ENCODE measurements around the gene GCGR.
A peak's percentile ranks its signal among the peaks of the same experiment; 100 is the strongest.

The GCGR gene

DNA sequence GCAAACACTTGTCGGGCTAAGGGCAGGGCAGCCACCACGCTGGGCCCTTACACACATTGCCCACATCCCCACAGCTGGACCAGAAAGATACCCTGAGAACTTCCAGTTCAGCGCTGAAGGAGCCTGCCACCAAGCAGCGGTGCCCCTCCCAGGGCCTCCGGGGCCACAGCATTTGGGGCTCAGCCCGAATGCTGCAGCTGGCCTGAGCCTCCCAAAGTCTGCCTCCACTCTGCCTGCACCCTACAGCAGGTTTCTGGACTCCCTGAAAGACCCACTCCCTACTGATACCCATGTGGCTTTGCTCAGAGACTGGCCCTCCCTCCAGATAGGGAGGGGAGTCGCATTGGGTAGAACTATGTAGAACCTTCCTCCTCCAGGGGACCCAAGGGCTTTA, 27.6 kb downstream of the GCGR start:
- no peak for TF ChIP-seq EZH2 (IDR thresholded peaks at IDR 0.05; ENCODE audit: borderline replicate concordance, low read length)
- TF ChIP-seq, protein P1, sequence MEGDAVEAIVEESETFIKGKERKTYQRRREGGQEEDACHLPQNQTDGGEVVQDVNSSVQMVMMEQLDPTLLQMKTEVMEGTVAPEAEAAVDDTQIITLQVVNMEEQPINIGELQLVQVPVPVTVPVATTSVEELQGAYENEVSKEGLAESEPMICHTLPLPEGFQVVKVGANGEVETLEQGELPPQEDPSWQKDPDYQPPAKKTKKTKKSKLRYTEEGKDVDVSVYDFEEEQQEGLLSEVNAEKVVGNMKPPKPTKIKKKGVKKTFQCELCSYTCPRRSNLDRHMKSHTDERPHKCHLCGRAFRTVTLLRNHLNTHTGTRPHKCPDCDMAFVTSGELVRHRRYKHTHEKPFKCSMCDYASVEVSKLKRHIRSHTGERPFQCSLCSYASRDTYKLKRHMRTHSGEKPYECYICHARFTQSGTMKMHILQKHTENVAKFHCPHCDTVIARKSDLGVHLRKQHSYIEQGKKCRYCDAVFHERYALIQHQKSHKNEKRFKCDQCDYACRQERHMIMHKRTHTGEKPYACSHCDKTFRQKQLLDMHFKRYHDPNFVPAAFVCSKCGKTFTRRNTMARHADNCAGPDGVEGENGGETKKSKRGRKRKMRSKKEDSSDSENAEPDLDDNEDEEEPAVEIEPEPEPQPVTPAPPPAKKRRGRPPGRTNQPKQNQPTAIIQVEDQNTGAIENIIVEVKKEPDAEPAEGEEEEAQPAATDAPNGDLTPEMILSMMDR (IDR thresholded peaks at IDR 0.05; ENCODE audit: low read length), result no peak
- Histone ChIP-seq H3K4me3 (ENCODE audit: low read depth, low read length, poor library complexity, severe bottlenecking) (peak overlapping the region; percentile 75), H3F3A (ENCODE audit: insufficient read depth, low read length) (no peaks in the 10 kb centered on the region), H3K27me3 (ENCODE audit: insufficient read depth, low read length) (no peaks in the 10 kb centered on the region), H2AFZ (ENCODE audit: low read length) (no peak overlapping the region), H3K27ac (ENCODE audit: low read depth, low read length, poor library complexity, severe bottlenecking) (no peak overlapping the region), H4K20me1 (ENCODE audit: insufficient read depth, low read length) (no peaks in the 10 kb centered on the region), H3K4me2 (ENCODE audit: low read length) (peak overlapping the region; percentile 98), H3K36me3 (ENCODE audit: insufficient read depth, low read length) (no peaks in the 10 kb centered on the region), H3K9me2 (ENCODE audit: low read depth, low read length) (no peaks in the 10 kb centered on the region), H3K79me2 (ENCODE audit: insufficient read depth, low read length) (no peaks in the 10 kb centered on the region), H3K9me3 (ENCODE audit: low read length) (no peaks in the 10 kb centered on the region), H3K4me1 (ENCODE audit: insufficient read depth, low read length, severe bottlenecking) (peaks cover 29% of the 10 kb centered on the region), H3K9ac (ENCODE audit: low read length) (peak overlapping the region; percentile 90; the same call in 1 of the 2 replicates)

- Histone ChIP-seq H3K36me3 (ENCODE audit: insufficient read depth, low read length) (no peaks in the 10 kb centered on the region), H3K4me1 (ENCODE audit: insufficient read depth, low read length, severe bottlenecking) (peaks cover 29% of the 10 kb centered on the region), H3K9ac (ENCODE audit: low read length) (peak overlapping the region; percentile 90), H3K79me2 (ENCODE audit: insufficient read depth, low read length) (no peaks in the 10 kb centered on the region), H2AFZ (ENCODE audit: low read length) (no peak overlapping the region), H3K4me2 (ENCODE audit: low read length) (peak overlapping the region; percentile 98), H3K9me3 (ENCODE audit: low read length) (no peaks in the 10 kb centered on the region), H3F3A (ENCODE audit: insufficient read depth, low read length) (no peaks in the 10 kb centered on the region), H4K20me1 (ENCODE audit: insufficient read depth, low read length) (no peaks in the 10 kb centered on the region), H3K27ac (ENCODE audit: low read depth, low read length, poor library complexity, severe bottlenecking) (peak overlapping the region; percentile 29), H3K4me3 (ENCODE audit: low read depth, low read length, poor library complexity, severe bottlenecking) (peak overlapping the region; percentile 75), H3K9me2 (ENCODE audit: low read depth, low read length) (no peaks in the 10 kb centered on the region), H3K27me3 (ENCODE audit: insufficient read depth, low read length) (no peaks in the 10 kb centered on the region)
- TF ChIP-seq, protein P1 (IDR thresholded peaks at IDR 0.05; ENCODE audit: low read length), result no peak; the same call in 1 of the 2 replicates
- TF ChIP-seq EZH2 (IDR thresholded peaks at IDR 0.05; ENCODE audit: borderline replicate concordance, low read length), result no peak
Measured at GRCh38 chr17:81831957-81832607, 28.1 kb downstream of the GCGR start.

DNA sequence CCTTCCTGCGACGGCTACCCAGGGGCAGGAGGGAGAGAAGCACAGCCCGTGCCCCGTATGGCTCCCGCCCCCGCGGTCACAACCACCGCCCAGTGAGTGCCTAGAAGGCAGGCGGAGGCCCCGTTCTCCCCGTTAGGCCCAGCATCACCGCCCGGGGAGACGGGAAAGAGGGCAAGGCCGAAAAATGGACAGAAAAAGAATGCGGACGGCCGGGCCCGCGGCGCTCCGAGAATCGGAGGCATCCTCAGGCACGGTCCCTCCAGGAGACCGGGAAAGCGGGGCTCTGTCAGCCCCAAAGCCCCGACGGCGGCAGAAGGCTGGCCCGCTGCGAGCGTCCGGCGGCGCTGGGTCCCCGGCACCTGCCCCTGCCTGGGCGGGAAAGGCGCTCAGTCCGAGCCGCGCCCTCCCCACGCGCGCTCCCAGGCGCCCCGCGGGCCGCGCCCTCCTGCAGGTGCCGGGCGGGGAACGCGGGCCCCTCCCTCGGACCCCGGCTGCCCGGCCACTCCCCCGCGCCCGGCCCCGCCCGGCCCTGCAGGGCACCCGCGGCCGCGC, 28.7 kb downstream of the GCGR start:
- Histone ChIP-seq H3F3A (ENCODE audit: insufficient read depth, low read length) (no peaks in the 10 kb centered on the region), H4K20me1 (ENCODE audit: insufficient read depth, low read length) (no peaks in the 10 kb centered on the region), H3K4me1 (ENCODE audit: insufficient read depth, low read length, severe bottlenecking) (peaks cover 29% of the 10 kb centered on the region), H3K9me3 (ENCODE audit: low read length) (no peaks in the 10 kb centered on the region), H3K4me2 (ENCODE audit: low read length) (peak overlapping the region; percentile 98), H3K27ac (ENCODE audit: low read depth, low read length, poor library complexity, severe bottlenecking) (peak overlapping the region; percentile 29), H2AFZ (ENCODE audit: low read length) (no peak overlapping the region), H3K9ac (ENCODE audit: low read length) (peak overlapping the region; percentile 90), H3K4me3 (ENCODE audit: low read depth, low read length, poor library complexity, severe bottlenecking) (peak overlapping the region; percentile 75), H3K79me2 (ENCODE audit: insufficient read depth, low read length) (no peaks in the 10 kb centered on the region), H3K36me3 (ENCODE audit: insufficient read depth, low read length) (no peaks in the 10 kb centered on the region), H3K9me2 (ENCODE audit: low read depth, low read length) (no peaks in the 10 kb centered on the region), H3K27me3 (ENCODE audit: insufficient read depth, low read length) (no peaks in the 10 kb centered on the region)
- TF ChIP-seq EZH2 (IDR thresholded peaks at IDR 0.05; ENCODE audit: borderline replicate concordance, low read length), result no peak
- TF ChIP-seq, protein P1 (IDR thresholded peaks at IDR 0.05; ENCODE audit: low read length), result no peak

Data from OCI-LY1 (cell line).